ENCODE results near the gene CH25H.

- TF ChIP-seq CTCF (IDR thresholded peaks at IDR 0.05) (no peak), POLR2A (IDR thresholded peaks at IDR 0.05) (no peak)
Observed at GRCh38 chr10:89201345-89202032, 5.6 kb downstream of the CH25H start.
